Progenitor cell of endocrine pancreas (in vitro differentiated cells): ENCODE data around the gene RGPD4. TPM values are rescaled to one million over a fixed set of nuclear protein-coding genes. Genes with fewer than 3 reads are reported as not detected.
A peak's percentile ranks its signal among the peaks of the same experiment; 100 is the strongest.

Source experiments
- DNase-seq: peaks from one replicate; pipeline ENCODE4 v3.0.0; 2021; ENCODE audit warnings: low spot score; ENCODE audit not compliant: unreplicated experiment
- H3K27ac Mint-ChIP-seq: 2 replicates; pipeline ENCODE4 v1.8.0; 2021; ENCODE audit warnings: mild to moderate bottlenecking, moderate library complexity, mixed read lengths
- H3K27me3 Mint-ChIP-seq: 2 replicates; pipeline ENCODE4 v1.8.0; 2021; ENCODE audit warnings: mixed read lengths
- H3K36me3 Mint-ChIP-seq: 2 replicates; pipeline ENCODE4 v1.8.0; 2022; ENCODE audit warnings: mixed read lengths; ENCODE audit not compliant: insufficient read depth
- H3K4me1 Mint-ChIP-seq: 2 replicates; pipeline ENCODE4 v1.8.0; 2021; ENCODE audit warnings: low read depth, mixed read lengths
- H3K4me3 Mint-ChIP-seq: 2 replicates; pipeline ENCODE4 v1.8.0; 2021; ENCODE audit warnings: low read depth, mild to moderate bottlenecking, moderate library complexity, mixed read lengths
- H3K9me3 Mint-ChIP-seq: 2 replicates; pipeline ENCODE4 v1.8.0; 2021; ENCODE audit warnings: low read depth, mixed read lengths
- CTCF ChIP-seq: fragments of 200-600 bp; sonication (generic); IDR thresholded peaks from one replicate; pipeline ENCODE4 v1.5.0; 2021; ENCODE audit warnings: antibody characterized with exemption, mild to moderate bottlenecking; ENCODE audit not compliant: unreplicated experiment
- total RNA-seq: library from RNA; stranded (reverse); gene quantifications from 2 replicates; pipeline ENCODE4 v1.2.1, GENCODE V29; 2021

Gene RGPD4
- total RNA-seq, 1 donor from 2014 or later: not detected

GRCh38 chr2:107806901-107807300 lies 19.8 kb upstream of the RGPD4 start:
- no peaks in the 10 kb centered on the region for H3K9me3 Mint-ChIP-seq
- no peaks in the 10 kb centered on the region for H3K36me3 Mint-ChIP-seq
- H3K27me3 Mint-ChIP-seq: no peaks in the 10 kb centered on the region
- peaks cover 5% of the 10 kb centered on the region for H3K4me1 Mint-ChIP-seq
- no peak overlapping the region for H3K4me3 Mint-ChIP-seq
- no peak for TF ChIP-seq CTCF
- no peak for DNase-seq
- no peak overlapping the region for H3K27ac Mint-ChIP-seq

DNA sequence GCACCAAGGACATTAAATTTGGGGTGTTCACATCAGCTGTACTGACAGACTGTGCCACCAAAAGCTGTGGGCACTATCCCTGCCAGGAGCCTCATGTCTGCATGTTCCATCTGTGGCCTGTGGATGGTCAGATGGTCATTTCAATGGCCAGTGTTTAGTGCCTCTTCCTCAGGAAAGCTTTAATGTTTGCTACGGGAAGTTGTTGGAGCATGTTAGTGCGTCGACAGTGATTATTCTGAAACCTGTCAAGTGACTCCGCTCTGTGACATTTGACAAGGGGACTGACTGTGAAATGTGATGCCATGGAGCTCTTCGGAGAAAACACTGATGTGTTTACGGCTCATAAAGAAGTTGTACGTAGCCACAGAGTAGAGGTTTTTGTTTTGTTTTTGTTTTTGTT lies 18.7 kb upstream of the RGPD4 start:
- Mint-ChIP-seq H3K4me3 (no peak overlapping the region), H3K27ac (peak overlapping the region; percentile 89), H3K4me1 (peaks cover 4% of the 10 kb centered on the region), H3K36me3 (no peaks in the 10 kb centered on the region), H3K27me3 (no peaks in the 10 kb centered on the region), H3K9me3 (no peaks in the 10 kb centered on the region)
- TF ChIP-seq CTCF: no peak
- DNase-seq: no peak

DNA sequence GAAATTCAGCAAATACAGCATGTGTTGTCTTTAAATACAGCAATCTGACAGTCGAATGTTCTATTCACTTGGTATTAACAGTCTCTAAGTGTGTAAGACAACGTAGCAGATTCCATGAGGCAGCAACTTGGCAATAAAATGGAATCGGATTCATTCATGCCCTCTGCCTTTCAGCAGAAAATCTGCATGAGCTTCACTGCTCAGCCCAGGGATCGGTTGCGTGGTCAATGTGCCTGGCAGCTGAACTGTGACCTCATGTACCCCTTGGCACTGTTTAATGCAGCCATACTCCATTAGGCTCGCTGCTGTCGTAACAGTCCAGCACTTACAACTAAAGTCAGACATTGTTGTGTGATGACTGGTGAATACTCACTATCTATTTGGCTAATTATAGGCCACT lies 17.7 kb upstream of the RGPD4 start:
- Mint-ChIP-seq H3K4me3 (no peak overlapping the region), H3K4me1 (peaks cover 4% of the 10 kb centered on the region), H3K36me3 (no peaks in the 10 kb centered on the region), H3K27me3 (no peaks in the 10 kb centered on the region), H3K9me3 (no peaks in the 10 kb centered on the region), H3K27ac (peak overlapping the region; percentile 89)
- TF ChIP-seq CTCF: no peak
- DNase-seq: no peak

GRCh38 chr2:107809835-107810234 lies 16.9 kb upstream of the RGPD4 start:
- Mint-ChIP-seq H3K36me3 (no peaks in the 10 kb centered on the region), H3K27me3 (no peaks in the 10 kb centered on the region), H3K27ac (no peak overlapping the region), H3K9me3 (peaks cover 3% of the 10 kb centered on the region), H3K4me1 (peaks cover 4% of the 10 kb centered on the region), H3K4me3 (no peak overlapping the region)
- no peak for TF ChIP-seq CTCF
- DNase-seq: no peak

GRCh38 chr2:107810734-107811133 lies 16.0 kb upstream of the RGPD4 start:
- TF ChIP-seq CTCF: no peak
- Mint-ChIP-seq H3K9me3 (peaks cover 3% of the 10 kb centered on the region), H3K4me1 (peaks cover 4% of the 10 kb centered on the region), H3K27ac (no peak overlapping the region), H3K36me3 (no peaks in the 10 kb centered on the region), H3K4me3 (no peak overlapping the region), H3K27me3 (no peaks in the 10 kb centered on the region)
- no peak for DNase-seq
